ENCODE data around the gene FAM170B.

DNA sequence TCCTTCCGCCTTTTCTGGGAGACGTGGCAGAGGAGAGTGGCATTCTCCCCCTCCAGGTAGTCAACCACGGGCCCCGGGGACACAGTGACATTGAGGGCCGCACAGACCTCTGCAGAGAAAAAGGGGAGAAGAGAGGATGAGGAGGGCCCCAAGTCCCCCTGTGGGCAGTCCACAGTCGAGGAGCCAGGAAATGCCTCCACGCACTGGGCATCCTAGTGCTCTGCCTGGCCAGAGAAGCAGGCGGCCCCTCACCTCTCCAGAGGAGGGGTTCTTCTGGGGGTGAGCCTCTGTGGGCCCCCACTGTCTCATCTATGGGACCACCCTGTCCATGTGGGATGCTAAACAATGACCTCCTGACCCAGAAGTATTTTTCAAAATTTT is 25.9 kb downstream of the FAM170B start:
- TF ChIP-seq, protein P1, sequence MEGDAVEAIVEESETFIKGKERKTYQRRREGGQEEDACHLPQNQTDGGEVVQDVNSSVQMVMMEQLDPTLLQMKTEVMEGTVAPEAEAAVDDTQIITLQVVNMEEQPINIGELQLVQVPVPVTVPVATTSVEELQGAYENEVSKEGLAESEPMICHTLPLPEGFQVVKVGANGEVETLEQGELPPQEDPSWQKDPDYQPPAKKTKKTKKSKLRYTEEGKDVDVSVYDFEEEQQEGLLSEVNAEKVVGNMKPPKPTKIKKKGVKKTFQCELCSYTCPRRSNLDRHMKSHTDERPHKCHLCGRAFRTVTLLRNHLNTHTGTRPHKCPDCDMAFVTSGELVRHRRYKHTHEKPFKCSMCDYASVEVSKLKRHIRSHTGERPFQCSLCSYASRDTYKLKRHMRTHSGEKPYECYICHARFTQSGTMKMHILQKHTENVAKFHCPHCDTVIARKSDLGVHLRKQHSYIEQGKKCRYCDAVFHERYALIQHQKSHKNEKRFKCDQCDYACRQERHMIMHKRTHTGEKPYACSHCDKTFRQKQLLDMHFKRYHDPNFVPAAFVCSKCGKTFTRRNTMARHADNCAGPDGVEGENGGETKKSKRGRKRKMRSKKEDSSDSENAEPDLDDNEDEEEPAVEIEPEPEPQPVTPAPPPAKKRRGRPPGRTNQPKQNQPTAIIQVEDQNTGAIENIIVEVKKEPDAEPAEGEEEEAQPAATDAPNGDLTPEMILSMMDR (IDR thresholded peaks at IDR 0.05): no peak
- TF ChIP-seq POLR2AphosphoS5 (IDR thresholded peaks at IDR 0.05) (no peak), POLR2A (IDR thresholded peaks at IDR 0.05) (no peak)
